SH-SY5Y (cell line): Measurements from ENCODE around the gene CNOT11.

ENCODE experiments used
- GATA2 ChIP-seq: IDR thresholded peaks from 2 replicates; pipeline ENCODE4 v1.6.1; 2011; ENCODE audit warnings: mild to moderate bottlenecking, low read depth, low read length
- GATA3 ChIP-seq: IDR thresholded peaks from 2 replicates; pipeline ENCODE4 v1.6.1; 2011; ENCODE audit warnings: low read depth, mild to moderate bottlenecking, low read length, moderate library complexity

Gene CNOT11

DNA sequence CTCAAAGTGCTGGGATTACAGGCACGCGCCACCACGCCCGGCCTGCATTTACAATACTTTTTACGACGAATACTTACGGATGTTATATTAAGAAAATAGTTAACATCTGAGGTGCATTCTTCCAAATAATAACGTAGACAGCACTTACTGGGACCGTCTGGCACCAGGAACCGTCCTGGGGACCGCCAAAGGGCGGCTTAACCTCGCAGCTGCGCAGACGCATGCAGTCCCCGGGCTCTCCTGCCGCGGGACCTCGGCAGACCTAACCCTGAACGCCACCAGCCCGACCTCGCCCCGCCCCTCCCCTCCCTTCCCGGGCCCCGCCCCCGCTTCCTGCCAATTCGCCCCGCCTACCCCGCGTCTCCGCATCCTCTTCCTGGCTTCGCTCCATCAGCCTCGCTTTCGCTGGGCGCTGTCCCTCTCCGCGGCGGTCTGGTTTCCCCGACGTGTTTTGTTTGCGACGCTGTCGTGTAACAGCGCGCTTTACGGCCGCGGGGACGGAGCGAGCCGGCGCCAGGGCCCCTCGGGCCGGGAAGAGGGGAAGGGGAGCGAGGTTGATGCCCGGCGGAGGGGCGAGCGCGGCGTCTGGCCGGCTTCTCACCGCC is at the start of gene CNOT11:
Gene CNOT11, plus strand, starts transcription at position 479 of the 605 bp plus-strand sequence. Its CDS starts 79 bp downstream, at position 558.
- TF ChIP-seq GATA2 (no peak), GATA3 (no peak)

DNA sequence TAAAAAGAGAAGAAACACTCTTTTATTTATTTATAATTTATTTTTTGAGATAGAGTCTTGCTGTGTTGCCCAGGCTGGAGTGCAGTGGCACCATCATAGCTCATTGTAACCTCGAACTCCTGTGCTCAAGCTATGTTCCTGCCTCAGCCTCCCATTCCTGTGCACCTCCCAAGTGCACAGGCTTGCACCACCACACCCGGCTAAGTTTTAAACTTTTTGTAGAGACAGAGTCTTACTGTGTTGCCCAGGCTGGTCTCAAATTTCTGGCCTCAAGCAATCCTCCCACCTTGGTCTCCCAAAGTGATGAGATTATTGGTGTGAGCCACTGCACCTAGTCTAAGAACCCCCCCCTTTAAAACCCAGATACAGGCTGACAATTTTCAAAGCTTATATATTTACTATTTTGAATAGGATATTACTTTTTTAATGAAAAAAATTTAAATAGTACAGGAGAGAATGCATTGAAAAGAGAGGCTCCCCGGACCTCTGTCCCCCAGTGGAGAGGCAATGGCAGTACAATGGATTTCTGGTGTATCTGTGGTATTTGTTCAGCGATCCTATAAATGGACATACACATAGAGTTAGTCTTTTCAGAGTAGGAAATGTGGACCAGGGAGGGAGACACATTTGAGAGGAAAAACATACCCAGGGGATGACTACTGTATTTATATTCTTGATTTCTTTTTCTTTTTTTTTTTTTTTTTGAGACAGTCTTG is 48.1 kb upstream of the CNOT11 start:
- TF ChIP-seq GATA3, result no peak
- TF ChIP-seq GATA2, result no peak

DNA sequence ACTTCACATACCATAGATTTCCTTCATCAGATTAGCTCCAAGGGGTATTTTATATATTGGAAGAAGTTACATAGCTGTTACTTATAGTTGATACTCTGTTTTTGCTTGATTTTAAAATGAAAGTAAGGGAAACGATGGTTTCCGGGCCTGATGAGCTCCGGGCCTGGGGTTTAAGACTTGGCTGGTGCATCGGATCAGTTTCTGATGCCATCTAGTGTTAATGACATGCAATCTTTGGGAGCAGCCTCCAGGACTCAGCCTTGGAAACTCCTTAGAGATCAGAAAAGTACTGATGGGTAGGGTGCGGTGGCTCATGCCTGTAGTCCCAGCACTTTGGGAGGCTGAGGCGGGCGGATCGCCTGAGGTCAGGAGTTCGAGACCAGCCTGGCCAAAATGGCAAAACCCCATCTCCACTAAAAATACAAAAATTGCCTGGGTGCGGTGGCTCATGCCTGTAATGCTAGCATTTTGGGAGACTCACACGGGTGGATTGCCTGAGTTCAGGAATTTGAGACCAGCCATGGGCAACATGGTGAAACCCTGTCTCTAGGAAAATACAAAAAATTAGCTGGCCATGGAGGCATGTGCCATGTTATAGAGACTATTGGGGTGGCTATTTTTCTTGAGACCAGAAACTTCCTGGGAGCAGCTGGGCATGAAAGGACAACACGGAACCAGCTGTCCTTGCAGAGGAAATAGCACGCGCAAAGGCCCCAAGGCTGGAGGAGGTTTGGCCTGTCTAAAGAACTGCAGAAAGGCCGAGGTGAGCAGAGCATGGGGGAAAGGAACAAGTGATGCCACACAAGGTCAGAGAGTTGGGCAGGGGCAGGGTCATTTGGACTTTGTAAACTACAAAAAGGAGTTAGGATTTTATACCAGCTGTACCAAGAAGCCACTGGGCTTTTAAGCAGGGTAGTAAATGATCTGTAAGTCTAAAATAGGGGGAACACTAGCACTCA is 46.9 kb upstream of the CNOT11 start:
- TF ChIP-seq GATA3 (no peak), GATA2 (no peak)

DNA sequence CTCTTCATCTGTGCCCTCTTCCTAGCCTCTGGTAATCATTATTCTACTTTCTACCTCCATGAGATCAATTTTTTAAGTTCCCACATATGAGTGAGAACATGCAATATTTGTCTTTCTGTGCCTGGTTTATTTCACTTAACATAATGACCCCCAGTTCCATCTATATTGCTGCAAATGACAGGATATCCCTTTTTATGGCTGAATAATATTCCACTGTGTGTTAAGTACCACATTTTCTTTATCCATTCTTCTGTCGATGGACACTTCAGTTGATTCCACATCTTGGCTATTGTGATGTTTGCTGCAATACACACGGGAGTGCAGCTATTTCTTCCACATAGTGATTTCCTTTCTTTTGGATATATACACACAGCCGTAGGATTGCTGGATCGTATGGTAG is 43.9 kb upstream of the CNOT11 start:
- TF ChIP-seq GATA2 (no peak), GATA3 (no peak)

DNA sequence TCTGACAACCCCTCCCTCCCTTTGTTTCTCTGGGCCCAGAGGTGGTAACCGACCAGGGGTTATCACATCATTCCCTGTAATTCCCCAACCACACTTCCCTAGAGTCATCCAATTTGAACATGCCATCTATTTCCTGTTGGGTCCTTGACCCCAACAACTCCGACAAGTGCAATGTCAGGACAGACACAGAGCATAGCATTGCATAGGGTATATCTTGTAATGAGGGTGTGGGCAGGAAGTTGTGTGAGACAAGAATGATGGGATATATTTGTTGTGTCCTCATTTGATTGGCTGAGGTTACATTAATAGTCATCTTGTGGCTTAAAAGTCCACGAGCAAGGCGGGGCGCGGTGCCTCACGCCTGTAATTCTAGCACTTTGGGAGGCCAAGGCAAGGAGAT is 33.4 kb upstream of the CNOT11 start:
- no peak for TF ChIP-seq GATA3
- TF ChIP-seq GATA2, result no peak

DNA sequence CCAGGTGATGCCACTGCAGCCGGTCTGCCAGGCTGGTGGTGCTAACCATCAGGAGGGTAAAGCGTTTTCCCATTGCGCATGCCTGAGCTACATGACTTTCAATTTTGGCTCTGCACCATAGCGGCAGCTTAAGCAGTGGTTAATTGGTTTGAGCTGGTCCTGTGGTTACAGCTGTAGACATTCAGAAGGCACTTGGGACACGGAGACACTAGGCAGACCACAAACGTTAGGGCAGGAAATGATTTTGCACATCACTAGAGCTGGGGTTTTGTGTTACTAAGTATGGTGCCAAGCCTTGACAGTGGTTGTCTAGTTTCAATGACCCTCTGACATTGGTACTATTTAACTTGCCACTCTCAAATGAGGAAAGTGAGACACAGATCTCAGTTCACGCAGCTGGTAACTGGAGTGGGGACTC is 28.9 kb upstream of the CNOT11 start:
- TF ChIP-seq GATA3 (no peak), GATA2 (no peak)

DNA sequence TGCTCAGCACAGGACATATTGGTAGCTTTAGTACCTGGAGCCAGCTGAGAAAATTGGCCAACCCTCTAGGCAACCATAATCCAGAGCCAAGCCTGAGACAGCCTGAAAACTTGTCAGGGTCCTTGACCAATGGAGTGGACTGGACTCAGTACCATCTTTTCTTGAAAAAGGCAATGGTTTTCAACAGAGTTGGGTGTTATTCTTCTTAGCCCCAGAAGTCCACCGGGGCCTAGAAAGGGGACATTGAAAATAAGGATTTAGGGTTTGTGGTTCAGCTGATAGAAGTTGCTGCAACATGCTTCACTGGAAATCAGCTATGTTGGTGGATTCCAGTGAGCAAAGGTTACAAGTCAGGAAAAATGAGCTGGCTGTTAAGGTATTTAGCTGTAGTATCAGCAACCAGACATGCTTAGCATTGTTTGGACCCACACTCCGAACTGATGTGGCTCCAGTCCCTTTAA is 22.1 kb upstream of the CNOT11 start:
- no peak for TF ChIP-seq GATA3
- no peak for TF ChIP-seq GATA2

DNA sequence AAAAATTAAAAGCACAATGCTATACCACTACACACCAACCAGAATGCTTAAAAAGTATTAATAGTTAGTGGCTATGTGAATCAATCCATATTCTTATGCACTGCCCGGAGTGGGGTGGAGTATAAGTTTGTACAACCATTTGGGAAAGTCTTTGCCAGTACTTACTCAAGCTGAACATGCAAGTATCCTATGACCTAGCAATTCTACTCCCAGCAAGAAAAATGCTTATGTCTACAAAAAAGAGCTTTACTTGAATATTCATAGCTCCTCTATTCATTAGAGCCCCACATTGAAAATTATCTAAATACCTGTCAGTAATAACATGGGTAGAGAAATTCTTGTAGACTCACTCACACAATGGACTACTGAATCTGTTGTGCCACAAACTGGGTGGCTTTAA is 21.4 kb upstream of the CNOT11 start:
- no peak for TF ChIP-seq GATA3
- no peak for TF ChIP-seq GATA2

DNA sequence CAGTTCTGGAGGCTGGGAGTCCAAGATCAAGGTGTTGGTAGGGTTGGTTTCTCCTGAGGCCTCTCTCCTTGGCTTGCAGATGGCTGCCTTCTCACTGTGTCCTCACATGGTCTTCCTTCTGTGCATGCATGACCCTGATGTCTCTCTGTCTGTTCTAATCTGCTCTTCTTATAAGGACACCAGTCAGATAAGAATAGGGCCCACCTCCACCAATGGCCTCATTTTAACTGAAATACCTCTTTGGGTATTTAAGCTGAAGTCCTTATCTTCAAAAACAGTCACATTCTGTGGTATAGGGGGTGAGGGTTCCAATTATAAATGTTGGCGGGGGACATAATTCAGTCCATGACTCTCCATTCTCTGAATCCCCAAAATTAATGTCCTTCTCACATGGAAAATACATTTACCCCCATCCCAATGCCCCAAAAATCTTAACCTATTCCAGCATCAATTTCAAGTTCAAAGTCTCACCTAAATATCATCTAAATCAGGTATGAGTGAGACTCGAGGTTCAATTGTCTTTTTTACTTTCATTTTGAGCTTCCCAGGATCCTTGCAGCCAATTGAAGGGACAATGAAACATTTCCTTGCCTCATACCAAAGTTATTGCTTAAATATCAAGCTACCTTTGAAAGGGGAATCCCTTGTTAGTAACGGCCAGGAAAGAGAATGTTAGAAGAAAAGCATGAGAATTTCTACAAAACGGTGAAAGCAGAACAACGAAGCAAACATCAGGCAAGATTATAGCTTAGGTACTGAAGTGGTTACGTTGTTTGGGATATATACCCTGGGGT is 20.6 kb upstream of the CNOT11 start:
- no peak for TF ChIP-seq GATA2
- TF ChIP-seq GATA3, result no peak

DNA sequence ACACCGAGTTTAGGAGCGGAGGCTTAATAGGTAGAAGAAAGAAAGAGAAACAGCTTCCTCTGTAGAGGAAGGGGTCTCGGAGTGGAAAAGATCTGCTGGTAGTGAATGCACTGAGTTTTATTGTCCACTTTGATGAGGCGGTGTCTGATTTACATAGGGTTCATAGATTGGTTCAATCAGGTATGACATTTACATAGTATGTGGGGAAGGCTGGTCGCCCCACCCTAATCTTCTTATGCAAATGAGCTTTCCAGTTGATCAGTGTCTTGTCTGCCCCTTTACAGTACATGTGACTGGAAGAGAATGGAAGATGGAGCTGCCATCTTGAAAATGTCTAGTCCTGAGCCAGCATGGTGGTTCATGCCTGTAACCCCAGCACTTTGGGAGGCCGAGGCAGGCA is 19.9 kb upstream of the CNOT11 start:
- TF ChIP-seq GATA3, result no peak
- no peak for TF ChIP-seq GATA2

DNA sequence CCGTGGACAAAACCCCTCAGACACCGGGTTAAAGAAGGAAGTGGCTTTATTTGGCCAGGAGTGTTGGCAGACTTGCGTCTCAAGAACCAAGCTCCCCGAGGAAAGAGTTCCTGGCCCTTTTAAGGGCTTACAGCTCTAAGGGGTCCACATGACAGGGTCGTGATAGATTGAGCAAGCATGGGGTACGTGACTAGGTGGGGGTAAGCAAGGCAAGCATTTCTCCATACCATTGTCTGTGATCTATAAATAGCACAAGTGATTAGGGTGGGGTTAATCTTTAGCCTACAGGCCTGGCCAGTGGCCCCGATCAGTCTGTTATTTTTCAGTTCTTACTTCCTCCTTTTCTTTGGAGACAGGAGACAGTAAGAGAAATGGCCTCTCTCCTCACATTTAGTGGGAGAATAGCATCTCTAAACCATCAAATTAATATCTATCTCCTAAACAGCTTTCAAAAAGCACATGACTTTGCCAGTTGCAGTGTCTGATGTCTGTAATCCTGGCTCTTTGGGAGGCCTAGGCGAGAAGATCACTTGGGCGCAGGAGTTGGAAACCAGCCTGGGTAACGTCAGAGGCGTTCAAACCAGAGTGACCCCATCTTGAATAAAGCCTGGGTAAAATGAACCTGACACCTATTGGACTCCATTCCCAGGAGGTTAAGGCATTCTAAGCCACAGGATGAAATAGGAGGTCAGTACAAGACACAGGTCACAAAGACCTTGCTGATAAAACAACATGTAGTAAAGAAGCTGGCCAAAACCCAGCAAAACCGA is 18.3 kb upstream of the CNOT11 start:
- TF ChIP-seq GATA3 (no peak), GATA2 (no peak)

DNA sequence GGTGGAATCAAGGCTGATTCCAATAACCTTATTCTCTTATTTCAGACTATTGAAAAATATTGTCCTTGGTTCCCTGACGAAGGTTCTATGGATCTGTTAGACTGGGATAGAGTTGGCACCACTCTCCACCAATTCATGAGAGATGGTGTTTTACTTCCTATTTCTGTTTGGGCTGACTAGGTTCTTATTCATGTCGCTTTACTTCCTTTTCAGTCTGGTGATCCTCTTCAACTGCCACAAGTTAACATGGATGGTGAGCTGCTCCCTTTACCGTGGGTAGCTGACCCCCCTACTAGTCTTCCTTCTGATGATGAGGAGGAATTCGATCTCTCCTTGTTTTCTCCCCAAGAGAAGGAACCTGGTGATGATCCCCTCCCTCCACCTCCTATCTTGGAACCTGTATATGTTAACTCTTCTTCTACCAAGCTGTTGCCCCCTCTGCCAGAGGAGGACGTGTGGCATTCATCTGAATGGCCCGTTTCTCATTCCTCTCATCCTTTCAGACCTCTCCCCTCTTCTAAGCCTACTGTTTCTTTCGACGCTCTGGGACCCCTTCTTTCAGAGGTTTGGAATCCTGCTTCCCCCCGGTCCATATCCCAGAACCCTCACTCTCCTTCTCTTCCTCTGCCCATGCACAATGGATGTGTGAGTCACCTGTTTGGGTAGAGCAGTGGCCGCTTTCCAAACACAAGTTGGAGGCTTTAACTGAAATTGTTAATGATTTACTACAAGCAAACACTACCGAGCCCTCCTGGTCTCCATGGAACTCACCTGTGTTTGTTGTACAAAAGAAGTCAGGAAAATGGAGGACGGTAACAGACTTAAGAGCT is 13.5 kb upstream of the CNOT11 start:
- no peak for TF ChIP-seq GATA2
- no peak for TF ChIP-seq GATA3

DNA sequence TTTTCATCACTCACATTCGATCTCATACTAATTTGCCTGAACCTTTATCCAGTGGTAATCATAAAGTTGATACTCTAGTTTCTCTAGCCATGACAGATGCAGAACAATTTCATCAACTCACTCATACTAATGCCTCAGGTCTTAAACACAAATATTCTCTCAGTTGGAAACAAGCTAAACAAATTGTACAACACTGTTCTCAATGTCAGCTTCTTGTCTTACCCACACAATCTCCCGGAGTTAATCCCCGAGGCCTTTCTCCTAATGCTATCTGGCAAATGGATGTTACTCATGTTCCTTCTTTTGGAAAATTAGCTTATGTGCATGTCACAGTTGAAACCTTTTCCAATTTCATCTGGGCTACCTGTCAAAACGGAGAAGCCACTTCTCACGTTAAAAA is 11.5 kb upstream of the CNOT11 start:
- TF ChIP-seq GATA2, result no peak
- TF ChIP-seq GATA3, result no peak
